ENCODE results near the gene NSL1. TPM values are rescaled to one million over a fixed set of nuclear protein-coding genes. Genes with fewer than 3 reads are reported as not detected.
A peak's percentile ranks its signal among the peaks of the same experiment; 100 is the strongest.

NSL1 gene
- polyA plus RNA-seq, 1 donor (not counting 4 experiments of a cell fraction or from before 2014, with no cell fraction given): 25.5 TPM

DNA sequence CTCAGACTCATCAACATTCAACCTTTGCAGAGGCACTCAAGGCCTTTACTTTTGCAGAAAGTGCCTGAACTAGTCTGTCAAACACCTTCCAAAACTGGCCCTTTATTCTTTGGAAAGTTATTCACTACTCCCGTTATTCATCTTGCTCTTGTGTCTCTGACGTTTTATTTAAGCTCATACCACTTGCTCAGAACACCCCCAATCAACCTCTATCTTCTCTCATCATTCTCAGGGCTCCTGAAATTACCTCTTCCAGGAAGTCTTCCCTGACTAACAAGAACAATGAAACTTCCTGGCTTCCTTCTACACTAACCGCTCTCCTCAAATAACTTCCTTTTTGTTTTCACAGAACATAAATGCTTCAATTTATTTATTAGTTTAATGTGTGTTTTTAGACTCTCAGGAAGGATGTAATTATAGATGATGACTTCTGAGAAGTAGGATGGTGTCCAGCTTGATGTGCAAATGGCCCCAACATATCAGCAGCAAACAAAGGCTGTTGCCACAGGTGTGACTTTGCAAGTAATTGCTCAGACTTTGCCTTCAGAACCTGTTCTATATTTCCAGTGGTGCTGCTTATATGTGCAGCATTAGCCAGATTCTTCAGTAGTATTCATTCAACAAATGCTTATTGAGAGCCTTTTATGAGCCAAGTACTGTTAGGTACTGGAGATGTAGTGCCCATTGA is 69.2 kb downstream of the NSL1 start:
- no peak for DNase-seq (ENCODE audit: low read depth, low spot score)
- FAIRE-seq: no peak
- dilution Hi-C loops (cut with MboI; ENCODE audit: extremely low pct_ligation_motif_present, low sequenced_read_pairs): no loop called here
- H3K27me3 ChIP-seq (ENCODE audit: control insufficient read depth, extremely low read depth, insufficient read depth, low read length): no peaks in the 10 kb centered on the region
- H3K4me1 ChIP-seq (ENCODE audit: control insufficient read depth, extremely low read depth, insufficient read depth, low read length): peaks cover 12% of the 10 kb centered on the region
- H3K27ac ChIP-seq (ENCODE audit: control insufficient read depth, insufficient read depth, low read length): no peak overlapping the region
- no peak overlapping the region for H3K4me3 ChIP-seq (ENCODE audit: control insufficient read depth in 2 of 3, extremely low read depth in 1 of 3, insufficient read depth in 2 of 3, low read depth in 1 of 3, low read length in 3 of 3)
- H3K79me2 ChIP-seq (ENCODE audit: control insufficient read depth, insufficient read depth, low read length): no peaks in the 10 kb centered on the region
- no peaks in the 10 kb centered on the region for H3K9me3 ChIP-seq (ENCODE audit: control insufficient read depth, low read depth, low read length)
- H3K9me1 ChIP-seq (ENCODE audit: control insufficient read depth, extremely low read depth, insufficient read depth, low read length): no peaks in the 10 kb centered on the region
- no peak overlapping the region for H3K4me2 ChIP-seq (ENCODE audit: control insufficient read depth, extremely low read depth, insufficient read depth, low read depth, low read length)
- no peak overlapping the region for H3K9ac ChIP-seq (ENCODE audit: control insufficient read depth, extremely low read depth, insufficient read depth, low read length)
- H2AFZ ChIP-seq (ENCODE audit: control insufficient read depth, low read length): no peak overlapping the region
- no peak for TF ChIP-seq EZH2 (IDR thresholded peaks at IDR 0.05; ENCODE audit: low read length)
- TF ChIP-seq, protein P1, sequence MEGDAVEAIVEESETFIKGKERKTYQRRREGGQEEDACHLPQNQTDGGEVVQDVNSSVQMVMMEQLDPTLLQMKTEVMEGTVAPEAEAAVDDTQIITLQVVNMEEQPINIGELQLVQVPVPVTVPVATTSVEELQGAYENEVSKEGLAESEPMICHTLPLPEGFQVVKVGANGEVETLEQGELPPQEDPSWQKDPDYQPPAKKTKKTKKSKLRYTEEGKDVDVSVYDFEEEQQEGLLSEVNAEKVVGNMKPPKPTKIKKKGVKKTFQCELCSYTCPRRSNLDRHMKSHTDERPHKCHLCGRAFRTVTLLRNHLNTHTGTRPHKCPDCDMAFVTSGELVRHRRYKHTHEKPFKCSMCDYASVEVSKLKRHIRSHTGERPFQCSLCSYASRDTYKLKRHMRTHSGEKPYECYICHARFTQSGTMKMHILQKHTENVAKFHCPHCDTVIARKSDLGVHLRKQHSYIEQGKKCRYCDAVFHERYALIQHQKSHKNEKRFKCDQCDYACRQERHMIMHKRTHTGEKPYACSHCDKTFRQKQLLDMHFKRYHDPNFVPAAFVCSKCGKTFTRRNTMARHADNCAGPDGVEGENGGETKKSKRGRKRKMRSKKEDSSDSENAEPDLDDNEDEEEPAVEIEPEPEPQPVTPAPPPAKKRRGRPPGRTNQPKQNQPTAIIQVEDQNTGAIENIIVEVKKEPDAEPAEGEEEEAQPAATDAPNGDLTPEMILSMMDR (optimal IDR thresholded peaks at IDR 0.05 in 1 of 3, IDR thresholded peaks at IDR 0.05 in 1 of 3, conservative IDR thresholded peaks at IDR 0.05 in 1 of 3; ENCODE audit: extremely low read depth in 1 of 3, insufficient read depth in 2 of 3, low read length in 3 of 3): no peak
- H3K36me3 ChIP-seq (ENCODE audit: control insufficient read depth in 2 of 2, extremely low read depth in 1 of 2, insufficient read depth in 2 of 2, low read length in 2 of 2): no peaks in the 10 kb centered on the region
- H4K20me1 ChIP-seq (ENCODE audit: control insufficient read depth, extremely low read depth, insufficient read depth, low read length): no peaks in the 10 kb centered on the region

GRCh38 chr1:212721388-212722247 is 70.0 kb downstream of the NSL1 start:
- Histone ChIP-seq H3K79me2 (ENCODE audit: control insufficient read depth, insufficient read depth, low read length) (no peaks in the 10 kb centered on the region), H3K4me3 (ENCODE audit: control insufficient read depth in 2 of 3, extremely low read depth in 1 of 3, insufficient read depth in 2 of 3, low read depth in 1 of 3, low read length in 3 of 3) (peak overlapping the region in 2 of 3 experiments; percentile 25 to 57), H3K36me3 (ENCODE audit: control insufficient read depth in 2 of 2, extremely low read depth in 1 of 2, insufficient read depth in 2 of 2, low read length in 2 of 2) (no peaks in the 10 kb centered on the region), H3K4me2 (ENCODE audit: control insufficient read depth, extremely low read depth, insufficient read depth, low read depth, low read length) (peak overlapping the region; percentile 92), H3K9ac (ENCODE audit: control insufficient read depth, extremely low read depth, insufficient read depth, low read length) (no peak overlapping the region), H4K20me1 (ENCODE audit: control insufficient read depth, extremely low read depth, insufficient read depth, low read length) (no peaks in the 10 kb centered on the region), H3K27ac (ENCODE audit: control insufficient read depth, insufficient read depth, low read length) (no peak overlapping the region), H3K4me1 (ENCODE audit: control insufficient read depth, extremely low read depth, insufficient read depth, low read length) (peaks cover 12% of the 10 kb centered on the region), H2AFZ (ENCODE audit: control insufficient read depth, low read length) (no peak overlapping the region), H3K9me3 (ENCODE audit: control insufficient read depth, low read depth, low read length) (no peaks in the 10 kb centered on the region), H3K9me1 (ENCODE audit: control insufficient read depth, extremely low read depth, insufficient read depth, low read length) (no peaks in the 10 kb centered on the region), H3K27me3 (ENCODE audit: control insufficient read depth, extremely low read depth, insufficient read depth, low read length) (no peaks in the 10 kb centered on the region)
- FAIRE-seq (peak; percentile 80), DNase-seq (ENCODE audit: low read depth, low spot score) (peak; percentile 2)
- dilution Hi-C loops (cut with MboI; ENCODE audit: extremely low pct_ligation_motif_present, low sequenced_read_pairs): no loop called here
- no peak for TF ChIP-seq EZH2 (IDR thresholded peaks at IDR 0.05; ENCODE audit: low read length)
- TF ChIP-seq, protein P1 (optimal IDR thresholded peaks at IDR 0.05 in 1 of 3, IDR thresholded peaks at IDR 0.05 in 1 of 3, conservative IDR thresholded peaks at IDR 0.05 in 1 of 3; ENCODE audit: extremely low read depth in 1 of 3, insufficient read depth in 2 of 3, low read length in 3 of 3): no peak

Data from keratinocyte (primary cell).